Lower leg skin (tissue), 4 donors: ENCODE data around the gene EFCC1. TPM values are rescaled to one million over a fixed set of nuclear protein-coding genes. Genes with fewer than 3 reads are reported as not detected.

ENCODE experiments used
- DNase-seq, 2 donors: peaks; one replicate each; pipeline ENCODE4 v3.0.0-alpha.2; 2019; ENCODE audit warnings: low spot score in 2 of 2
- H3K4me3 ChIP-seq: fragments of 200-600 bp; sonication (generic); 2 replicates; pipeline ENCODE4 v1.5.1; 2017; ENCODE audit warnings: mild to moderate bottlenecking, low read depth; ENCODE audit not compliant: poor library complexity, severe bottlenecking
- POLR2A ChIP-seq, 2 donors: fragments of 450-650 bp; IDR thresholded peaks; one replicate each; pipeline ENCODE4 v1.6.1; 2016 to 2017; ENCODE audit warnings: antibody characterized with exemption in 2 of 2, mild to moderate bottlenecking in 1 of 2, moderate library complexity in 1 of 2
- WGBS, 2 donors: methylation state at CpG; one replicate each; pipeline ENCODE4 v1.1.5; 2018; 5-methylcytosine and 5-hydroxymethylcytosine counted together
- intact Hi-C: fragments of 100-400 bp; cut with DNase I; formaldehyde crosslinking; loops from one replicate; pipeline ENCODE4 v1.15.0; 2023; ENCODE audit warnings: low total_unique reads
- total RNA-seq, 4 donors: library from RNA; depleted of rRNA; stranded (reverse); fragments of >200 nt; gene quantifications; one replicate each; pipeline ENCODE4 v1.1.0, GENCODE V29; 2016
- TF ChIP-seq, protein P1 (sequence below), 3 donors: fragments of 450-650 bp; IDR thresholded peaks; one replicate each; pipeline ENCODE4 v1.5.1; 2016; ENCODE audit warnings: antibody characterized with exemption in 3 of 3, mild to moderate bottlenecking in 3 of 3, moderate library complexity in 2 of 3

The EFCC1 gene
- total RNA-seq, 4 donors from 2014 or later = 0.80 to 3.0 (median 2.2) TPM

DNA sequence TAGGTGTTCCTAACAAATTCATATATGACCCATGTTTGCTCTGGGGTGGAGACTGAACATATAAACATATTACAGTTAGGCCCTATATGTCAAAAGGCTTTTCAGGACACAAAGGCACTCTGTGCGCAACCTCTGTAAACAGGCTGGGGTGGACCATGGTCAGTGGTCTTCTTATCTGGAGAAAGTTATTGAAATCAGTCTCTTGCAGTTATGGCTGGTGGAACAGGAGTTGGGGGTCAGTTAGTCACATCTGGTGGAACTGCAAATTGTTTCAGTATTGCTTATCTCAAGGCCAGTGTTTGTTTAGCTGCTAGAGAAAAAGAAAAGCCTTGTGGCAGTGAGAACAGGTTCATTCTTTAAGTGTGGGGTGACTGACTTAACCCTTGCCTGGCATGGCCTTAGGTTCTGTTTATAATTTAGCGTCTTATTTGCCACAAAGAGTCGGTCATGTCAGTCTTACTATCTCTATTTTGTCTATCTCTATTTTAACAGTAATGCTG, 53.6 kb downstream of the EFCC1 start:
- 93 to 96% methylated on average over 3 of the region's 3 CpGs for WGBS, 2 donors
- DNase-seq = no peak
- TF ChIP-seq, protein P1, sequence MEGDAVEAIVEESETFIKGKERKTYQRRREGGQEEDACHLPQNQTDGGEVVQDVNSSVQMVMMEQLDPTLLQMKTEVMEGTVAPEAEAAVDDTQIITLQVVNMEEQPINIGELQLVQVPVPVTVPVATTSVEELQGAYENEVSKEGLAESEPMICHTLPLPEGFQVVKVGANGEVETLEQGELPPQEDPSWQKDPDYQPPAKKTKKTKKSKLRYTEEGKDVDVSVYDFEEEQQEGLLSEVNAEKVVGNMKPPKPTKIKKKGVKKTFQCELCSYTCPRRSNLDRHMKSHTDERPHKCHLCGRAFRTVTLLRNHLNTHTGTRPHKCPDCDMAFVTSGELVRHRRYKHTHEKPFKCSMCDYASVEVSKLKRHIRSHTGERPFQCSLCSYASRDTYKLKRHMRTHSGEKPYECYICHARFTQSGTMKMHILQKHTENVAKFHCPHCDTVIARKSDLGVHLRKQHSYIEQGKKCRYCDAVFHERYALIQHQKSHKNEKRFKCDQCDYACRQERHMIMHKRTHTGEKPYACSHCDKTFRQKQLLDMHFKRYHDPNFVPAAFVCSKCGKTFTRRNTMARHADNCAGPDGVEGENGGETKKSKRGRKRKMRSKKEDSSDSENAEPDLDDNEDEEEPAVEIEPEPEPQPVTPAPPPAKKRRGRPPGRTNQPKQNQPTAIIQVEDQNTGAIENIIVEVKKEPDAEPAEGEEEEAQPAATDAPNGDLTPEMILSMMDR (IDR thresholded peaks at IDR 0.05) = no peak
- H3K4me3 ChIP-seq = no peak overlapping the region
- intact Hi-C loops = no loop called here

DNA sequence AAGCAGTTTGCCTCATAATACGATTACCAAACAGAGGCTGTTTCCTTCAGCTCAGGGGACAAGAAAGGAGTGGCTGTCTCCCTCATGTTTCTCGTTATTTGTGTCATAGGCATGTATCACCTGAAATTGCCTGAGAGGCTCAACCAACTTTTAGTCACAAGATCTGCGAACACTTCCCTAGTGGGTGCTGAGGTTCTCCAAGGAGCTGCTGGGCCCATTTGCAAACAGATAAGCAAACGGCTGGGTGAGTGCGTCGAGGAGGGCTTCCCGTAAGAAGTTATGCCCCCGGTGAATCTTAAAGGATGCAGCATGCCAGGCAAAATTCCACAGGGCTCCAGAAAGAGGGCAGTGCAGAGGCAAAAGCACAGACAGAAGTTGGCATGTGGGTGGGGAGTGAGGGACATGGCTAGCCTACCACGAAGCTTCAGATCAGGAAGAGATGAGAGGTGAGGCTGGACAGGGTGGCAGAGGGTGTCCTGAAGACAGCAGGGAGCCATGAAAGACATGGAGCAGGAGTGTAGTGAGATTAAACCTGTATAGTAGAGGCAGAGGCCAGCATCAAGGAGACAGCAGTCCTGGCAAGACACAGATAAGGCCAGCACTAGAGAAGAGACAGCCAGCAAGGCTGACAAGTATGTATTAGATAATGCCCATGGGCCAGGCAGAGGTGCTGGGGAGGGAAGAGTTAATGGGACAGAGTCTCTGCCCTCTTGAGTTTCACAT, 55.5 kb downstream of the EFCC1 start:
- intact Hi-C loops = no loop called here
- no peak overlapping the region for H3K4me3 ChIP-seq
- WGBS, 2 donors = 72 to 84% methylated on average over 9 of the region's 9 CpGs
- DNase-seq = no peak
- TF ChIP-seq POLR2A (IDR thresholded peaks at IDR 0.05) = no peak
- TF ChIP-seq, protein P1 (IDR thresholded peaks at IDR 0.05) = no peak

DNA sequence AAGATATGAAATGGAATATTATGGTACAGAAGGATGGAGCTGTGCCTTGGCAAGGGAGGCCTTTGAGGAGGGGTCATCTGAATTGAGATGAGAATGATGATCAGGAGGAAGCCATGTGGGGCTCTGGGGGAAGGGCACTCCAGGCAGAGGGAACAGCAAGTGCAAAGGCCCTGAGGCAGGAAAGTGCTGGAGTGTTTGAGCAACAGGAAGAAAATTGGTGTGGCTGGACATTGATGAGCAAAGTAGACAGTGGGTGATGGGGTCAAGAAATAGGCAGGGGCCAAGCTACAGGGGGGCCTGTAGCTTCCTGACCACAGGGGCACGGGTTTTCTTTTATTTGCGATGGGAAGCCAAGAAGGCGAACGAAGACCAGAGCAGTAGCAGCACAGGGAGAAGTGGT, 56.1 kb downstream of the EFCC1 start:
- intact Hi-C loops = no loop called here
- H3K4me3 ChIP-seq = no peak overlapping the region
- WGBS, 2 donors = 88 to 90% methylated on average over 4 of the region's 4 CpGs
- no peak for DNase-seq
- TF ChIP-seq, protein P1 (IDR thresholded peaks at IDR 0.05) = no peak
- no peak for TF ChIP-seq POLR2A (IDR thresholded peaks at IDR 0.05)

DNA sequence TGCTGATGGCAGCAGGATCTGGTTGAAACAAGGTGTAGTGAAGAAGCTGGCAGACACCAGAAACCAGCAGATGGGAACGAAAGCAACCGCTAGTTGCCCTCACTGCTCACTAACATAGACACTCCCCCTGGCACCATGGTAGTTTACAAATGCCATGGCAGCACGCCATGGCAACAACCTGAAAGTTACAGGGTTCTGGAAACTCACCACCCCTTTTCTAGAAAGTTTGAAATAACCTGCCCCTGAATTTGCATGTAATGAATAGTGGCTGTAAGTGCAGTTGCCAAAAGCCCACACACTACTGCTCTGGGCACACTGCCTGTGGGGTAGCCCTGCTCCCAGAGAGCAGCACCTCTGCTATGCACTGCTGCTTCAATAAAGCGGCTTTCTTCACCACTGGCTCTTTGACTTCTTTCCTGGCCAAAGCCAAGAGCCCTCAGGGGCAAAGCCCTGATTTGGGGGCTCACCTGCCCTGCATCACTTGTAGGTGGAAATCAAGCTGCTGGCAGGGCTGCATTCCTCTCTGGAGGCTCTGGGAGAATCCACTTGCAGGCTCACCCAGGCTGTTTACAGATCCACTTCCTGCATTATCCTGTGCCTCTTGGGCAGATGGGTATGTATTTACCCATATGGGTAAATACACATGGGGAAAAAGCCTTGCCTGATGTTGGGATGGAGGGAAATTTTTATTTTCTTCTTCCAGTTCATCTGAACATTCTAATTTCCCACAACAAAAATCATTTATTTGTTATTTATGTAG, 57.5 kb downstream of the EFCC1 start:
- no peak for DNase-seq
- WGBS, 2 donors = 43 to 49% methylated on average over 4 of the region's 4 CpGs
- H3K4me3 ChIP-seq = no peak overlapping the region
- intact Hi-C loops = no loop called here
- TF ChIP-seq, protein P1 (IDR thresholded peaks at IDR 0.05) = no peak
- TF ChIP-seq POLR2A (IDR thresholded peaks at IDR 0.05) = no peak

DNA sequence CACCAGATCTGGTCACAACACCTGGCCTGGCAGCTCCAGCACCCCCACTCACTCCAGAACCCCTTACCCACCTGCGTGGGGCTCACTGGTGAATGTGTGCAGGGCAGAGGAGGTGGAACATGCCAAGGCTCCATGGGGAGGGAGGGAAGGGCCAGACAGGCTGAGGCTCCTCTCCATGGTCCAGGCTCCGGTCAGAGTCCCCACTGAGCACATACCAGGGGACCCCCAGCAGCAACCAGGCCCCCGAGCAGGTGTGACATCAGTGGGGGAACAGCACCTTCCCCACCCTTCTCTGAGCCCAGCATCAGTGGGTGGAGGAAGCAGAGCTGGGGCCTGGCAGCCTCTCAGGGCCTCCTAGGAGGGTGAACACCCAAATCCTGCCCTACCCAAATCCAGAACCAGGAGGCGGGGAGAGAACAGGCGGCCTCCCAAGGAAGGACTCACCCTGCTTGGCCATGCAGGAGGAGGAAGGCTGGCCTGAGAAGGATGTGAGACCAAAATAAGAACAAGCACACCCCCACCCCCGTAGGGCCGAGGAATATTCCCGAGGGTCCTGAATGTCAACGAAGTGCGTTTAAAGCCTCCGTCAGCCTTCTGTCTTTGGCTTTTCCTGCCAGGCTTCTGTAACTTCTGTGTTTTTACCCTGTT, 58.3 kb downstream of the EFCC1 start:
- no peak for DNase-seq
- intact Hi-C loops = no loop called here
- WGBS, 2 donors = 78 to 89% methylated on average over 11 of the region's 11 CpGs
- H3K4me3 ChIP-seq = no peak overlapping the region
- TF ChIP-seq, protein P1 (IDR thresholded peaks at IDR 0.05) = no peak
- TF ChIP-seq POLR2A (IDR thresholded peaks at IDR 0.05) = no peak
